ENCODE results near the gene DAGLA. TPM values are rescaled to one million over a fixed set of nuclear protein-coding genes. Genes with fewer than 3 reads are reported as not detected.
"Not testable (repeated sequence)": the region's sequence is repeated elsewhere in the genome, so short reads cannot be mapped to it uniquely, and the experiment has no call there.

Gene DAGLA
- total RNA-seq, 1 donor from 2014 or later, result 3.2 TPM

GRCh38 chr11:61657566-61658290 is 22.5 kb upstream of the DAGLA start:
- H3K4me1 ChIP-seq, result peaks cover 15% of the 10 kb centered on the region
- intact Hi-C loops (cut with micrococcal nuclease), result no loop called here
- TF ChIP-seq, protein P1, sequence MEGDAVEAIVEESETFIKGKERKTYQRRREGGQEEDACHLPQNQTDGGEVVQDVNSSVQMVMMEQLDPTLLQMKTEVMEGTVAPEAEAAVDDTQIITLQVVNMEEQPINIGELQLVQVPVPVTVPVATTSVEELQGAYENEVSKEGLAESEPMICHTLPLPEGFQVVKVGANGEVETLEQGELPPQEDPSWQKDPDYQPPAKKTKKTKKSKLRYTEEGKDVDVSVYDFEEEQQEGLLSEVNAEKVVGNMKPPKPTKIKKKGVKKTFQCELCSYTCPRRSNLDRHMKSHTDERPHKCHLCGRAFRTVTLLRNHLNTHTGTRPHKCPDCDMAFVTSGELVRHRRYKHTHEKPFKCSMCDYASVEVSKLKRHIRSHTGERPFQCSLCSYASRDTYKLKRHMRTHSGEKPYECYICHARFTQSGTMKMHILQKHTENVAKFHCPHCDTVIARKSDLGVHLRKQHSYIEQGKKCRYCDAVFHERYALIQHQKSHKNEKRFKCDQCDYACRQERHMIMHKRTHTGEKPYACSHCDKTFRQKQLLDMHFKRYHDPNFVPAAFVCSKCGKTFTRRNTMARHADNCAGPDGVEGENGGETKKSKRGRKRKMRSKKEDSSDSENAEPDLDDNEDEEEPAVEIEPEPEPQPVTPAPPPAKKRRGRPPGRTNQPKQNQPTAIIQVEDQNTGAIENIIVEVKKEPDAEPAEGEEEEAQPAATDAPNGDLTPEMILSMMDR (IDR thresholded peaks at IDR 0.05; ENCODE audit: borderline replicate concordance), result no peak
- no peaks in the 10 kb centered on the region for H3K27me3 ChIP-seq (ENCODE audit: low read depth)
- no peak overlapping the region for H3K4me3 ChIP-seq
- no peak overlapping the region for H3K27ac ChIP-seq (replicated peaks)
- DNase-seq, result no peak
- no peaks in the 10 kb centered on the region for H3K9me3 ChIP-seq (replicated peaks)
- H3K36me3 ChIP-seq, result no peaks in the 10 kb centered on the region

GRCh38 chr11:61659413-61660196 is 20.6 kb upstream of the DAGLA start:
- no peaks in the 10 kb centered on the region for H3K27me3 ChIP-seq (ENCODE audit: low read depth)

GRCh38 chr11:61660997-61661396 is 19.2 kb upstream of the DAGLA start:
- TF ChIP-seq, protein P1 (IDR thresholded peaks at IDR 0.05; ENCODE audit: borderline replicate concordance), result peak; percentile 13
- H3K4me1 ChIP-seq; H3K9me3 ChIP-seq (replicated peaks); H3K4me3 ChIP-seq; DNase-seq; intact Hi-C loops (cut with micrococcal nuclease); H3K27ac ChIP-seq (replicated peaks); H3K36me3 ChIP-seq; H3K27me3 ChIP-seq (ENCODE audit: low read depth): not testable (repeated sequence)

More at GRCh38 chr11:61659413-61660196, 20.6 kb upstream of the DAGLA start:
- peaks cover 4% of the 10 kb centered on the region for H3K4me1 ChIP-seq
- no peaks in the 10 kb centered on the region for H3K36me3 ChIP-seq
- TF ChIP-seq, protein P1 (IDR thresholded peaks at IDR 0.05; ENCODE audit: borderline replicate concordance), result no peak
- intact Hi-C loops (cut with micrococcal nuclease), result no loop called here
- H3K27ac ChIP-seq (replicated peaks), result no peak overlapping the region
- H3K4me3 ChIP-seq, result no peak overlapping the region
- H3K9me3 ChIP-seq (replicated peaks), result no peaks in the 10 kb centered on the region
- no peak for DNase-seq

DNA sequence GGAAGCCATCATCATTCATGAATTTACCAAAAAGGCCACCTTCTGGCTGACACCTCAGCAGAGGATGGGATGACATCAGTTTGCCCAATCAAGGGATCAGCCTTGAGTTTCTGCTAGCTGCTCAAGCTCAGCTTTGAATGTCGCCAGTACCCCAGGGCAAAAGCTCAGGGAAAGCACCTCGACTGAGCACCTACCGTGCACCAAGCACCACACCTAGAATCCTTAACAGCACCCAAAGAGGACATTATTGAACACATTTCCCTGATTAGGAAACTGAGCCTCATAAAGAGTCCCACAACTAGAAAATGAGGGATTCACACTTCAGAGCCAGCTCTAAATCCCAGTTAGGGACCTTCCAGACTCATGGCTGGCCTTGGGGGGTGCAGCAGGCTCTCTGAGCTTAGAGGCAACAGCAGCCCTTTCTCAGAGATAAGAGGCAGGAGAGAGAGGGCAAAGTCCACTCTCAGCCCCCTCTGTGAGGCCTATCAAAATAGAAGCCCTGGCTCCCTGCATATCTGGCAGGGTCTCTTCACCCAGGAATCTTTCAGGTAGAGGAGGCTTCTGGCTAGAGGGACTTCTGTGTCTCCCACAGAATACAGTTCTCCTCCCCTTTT is 13.4 kb upstream of the DAGLA start:
- intact Hi-C loops (cut with micrococcal nuclease), result no loop called here

DNA sequence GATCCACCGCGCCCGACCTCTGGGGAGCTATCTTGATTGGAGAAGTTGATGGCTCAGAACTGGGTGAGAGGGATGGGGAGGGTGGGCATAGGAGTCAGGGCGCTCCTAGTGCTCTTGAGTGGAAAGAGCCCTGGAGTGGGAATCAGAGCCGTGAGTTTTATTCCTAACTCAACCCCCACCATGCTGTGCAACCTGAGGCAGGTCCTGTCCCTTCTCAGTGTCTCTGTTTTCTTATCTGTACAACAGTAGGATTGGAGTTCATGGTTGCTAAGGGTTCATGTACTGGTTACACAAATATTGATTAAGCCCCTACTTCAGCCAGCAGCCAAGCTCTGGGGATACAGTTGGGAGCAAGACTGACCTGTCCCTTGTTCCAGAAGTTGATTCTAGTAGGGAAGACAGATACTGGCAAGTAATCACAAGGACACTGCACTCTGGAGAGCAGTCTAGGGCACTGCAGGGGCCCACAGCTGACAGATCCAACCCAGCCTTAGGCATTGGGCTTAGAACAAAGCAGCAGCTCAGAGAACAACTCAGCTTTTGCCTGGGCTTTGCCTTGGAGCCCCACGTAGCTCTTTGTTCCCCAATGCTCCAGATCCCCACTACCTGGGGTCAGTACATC is 12.4 kb upstream of the DAGLA start:
- intact Hi-C loops (cut with micrococcal nuclease), result no loop called here
- Histone ChIP-seq H3K4me1 (no peaks in the 10 kb centered on the region), H3K4me3 (no peak overlapping the region), H3K27ac (replicated peaks) (no peak overlapping the region), H3K9me3 (replicated peaks) (no peaks in the 10 kb centered on the region), H3K36me3 (no peaks in the 10 kb centered on the region), H3K27me3 (ENCODE audit: low read depth) (no peaks in the 10 kb centered on the region)
- TF ChIP-seq, protein P1 (IDR thresholded peaks at IDR 0.05; ENCODE audit: borderline replicate concordance), result no peak
- no peak for DNase-seq

More for the DNA sequence above, 13.4 kb upstream of the DAGLA start:
- H3K9me3 ChIP-seq (replicated peaks), result no peaks in the 10 kb centered on the region
- no peak overlapping the region for H3K4me3 ChIP-seq
- no peaks in the 10 kb centered on the region for H3K27me3 ChIP-seq (ENCODE audit: low read depth)
- no peak for DNase-seq
- TF ChIP-seq, protein P1 (IDR thresholded peaks at IDR 0.05; ENCODE audit: borderline replicate concordance), result no peak
- no peaks in the 10 kb centered on the region for H3K36me3 ChIP-seq
- H3K27ac ChIP-seq (replicated peaks), result no peak overlapping the region
- H3K4me1 ChIP-seq, result no peaks in the 10 kb centered on the region

All from left ventricle myocardium inferior (tissue), 1 donor.